OCI-LY3 (cell line): ENCODE measurements around the gene OR52B4.

Experiments used
- CTCF ChIP-seq: fragments of 200-600, 300-600 bp; sonication (generic); IDR thresholded peaks from 2 replicates; pipeline ENCODE4 v1.5.1; 2014; ENCODE audit warnings: antibody characterized with exemption, low read length, low read depth
- EZH2phosphoT487 ChIP-seq: fragments of 200-600 bp; shearing (Covaris generic); IDR thresholded peaks from 2 replicates; pipeline ENCODE4 v1.6.1; 2018; ENCODE audit warnings: antibody characterized with exemption, mixed run types, low read depth

GRCh38 chr11:4393858-4394223 is 25.7 kb upstream of the OR52B4 start:
- TF ChIP-seq CTCF (no peak), EZH2phosphoT487 (no peak)
